Sigmoid colon (tissue), 4 donors: ENCODE results near the gene PFKL.

ENCODE experiments used
- CTCF ChIP-seq, 4 experiments: fragments of 450-650 bp in 3 of 4; fragments of 200-600 bp in 1 of 4; IDR thresholded peaks; one replicate each; pipeline ENCODE4 v1.5.1; 2016 to 2019; ENCODE audit warnings: antibody characterized with exemption in 4 of 4, mild to moderate bottlenecking in 3 of 4, moderate library complexity in 2 of 4
- EP300 ChIP-seq, 4 donors: sonication (generic); formaldehyde crosslinking; IDR thresholded peaks; one replicate each; pipeline ENCODE4 v1.6.1; 2017; ENCODE audit warnings: antibody characterized with exemption in 4 of 4
- POLR2A ChIP-seq, 2 donors: fragments of 450-650 bp; IDR thresholded peaks; one replicate each; pipeline ENCODE4 v1.6.1; 2016; ENCODE audit warnings: antibody characterized with exemption in 2 of 2, mild to moderate bottlenecking in 2 of 2, moderate library complexity in 2 of 2
- POLR2AphosphoS5 ChIP-seq, 4 donors: sonication (generic); formaldehyde crosslinking; IDR thresholded peaks; one replicate each; pipeline ENCODE4 v1.6.1; 2017; ENCODE audit warnings: antibody characterized with exemption in 4 of 4

GRCh38 chr21:44286086-44286715 is 13.7 kb upstream of the PFKL start:
- TF ChIP-seq POLR2A (IDR thresholded peaks at IDR 0.05), result no peak
- TF ChIP-seq CTCF (IDR thresholded peaks at IDR 0.05), result no peak
- TF ChIP-seq POLR2AphosphoS5 (IDR thresholded peaks at IDR 0.05), result no peak
- no peak for TF ChIP-seq EP300 (IDR thresholded peaks at IDR 0.05)
